GM12875 (cell line): ENCODE data around the gene UBE2D3.
"Not testable (repeated sequence)": the region's sequence is repeated elsewhere in the genome, so short reads cannot be mapped to it uniquely, and the experiment has no call there.

ENCODE experiments used
- H3K4me3 ChIP-seq: one replicate; pipeline ENCODE4 v1.5.1; 2011; ENCODE audit warnings: low read depth, low read length, control low read depth
- CTCF ChIP-seq: IDR thresholded peaks from 2 replicates; pipeline ENCODE4 v1.5.1; 2011; ENCODE audit warnings: low read depth, mild to moderate bottlenecking, control low read depth, inconsistent platforms, low read length, moderate library complexity, borderline replicate concordance; ENCODE audit not compliant: insufficient read depth

UBE2D3 gene

GRCh38 chr4:102826890-102827673, at the start of gene UBE2D3:
Gene UBE2D3 (minus strand): TSS chr4:102827551. CDS start chr4:102826508, 1,043 bp downstream.
- H3K4me3 ChIP-seq, result peak within 1 kb of the TSS; percentile 100
- 0 out of 2 replicates have a peak, but pooled peaks have one; percentile 8 for TF ChIP-seq CTCF

GRCh38 chr4:102871772-102872171, 44.4 kb upstream of the UBE2D3 start:
- H3K4me3 ChIP-seq, result no peak overlapping the region

GRCh38 chr4:102869569-102870197, 42.3 kb upstream of the UBE2D3 start:
- TF ChIP-seq CTCF, result no peak
- H3K4me3 ChIP-seq, result peak overlapping the region; percentile 57

More at GRCh38 chr4:102871772-102872171, 44.4 kb upstream of the UBE2D3 start:
- TF ChIP-seq CTCF, result no peak

- no peak for TF ChIP-seq CTCF
- peak within 1 kb of the TSS; percentile 57 for H3K4me3 ChIP-seq
These were observed 41.6 kb upstream of the UBE2D3 start, which contains the start of gene CISD2 for GRCh38 chr4:102868781-102869568. Gene CISD2 (plus strand): TSS chr4:102868992. CDS start chr4:102869085, 93 bp downstream.

GRCh38 chr4:102868153-102868780, 40.9 kb upstream of the UBE2D3 start:
- TF ChIP-seq CTCF, result no peak
- peak overlapping the region; percentile 57 for H3K4me3 ChIP-seq

- no peak for TF ChIP-seq CTCF
- H3K4me3 ChIP-seq, result peak overlapping the region; percentile 57
These were observed 40.2 kb upstream of the UBE2D3 start for GRCh38 chr4:102867278-102868152.

GRCh38 chr4:102865327-102865726, 38.0 kb upstream of the UBE2D3 start:
- not testable (repeated sequence) for H3K4me3 ChIP-seq
